Astrocyte (in vitro differentiated cells and primary cell): Measurements from ENCODE around the gene HMG20B. TPM values are rescaled to one million over a fixed set of nuclear protein-coding genes. Genes with fewer than 3 reads are reported as not detected.

Source experiments
- DNase-seq: peaks from one replicate; pipeline ENCODE4 v3.0.0-alpha.2; 2010; ENCODE audit warnings: low read depth
- FAIRE-seq: peaks from 2 replicates; lab custom pipeline; 2011; peaks lifted over from hg19 to GRCh38; lab: Jason Lieb, UNC
- H2AFZ ChIP-seq: 2 replicates; pipeline ENCODE4 v1.6.0; 2012; ENCODE audit warnings: low read depth, low read length, inconsistent platforms
- H3K27ac ChIP-seq: 2 replicates; pipeline ENCODE4 v1.5.1; 2011; ENCODE audit warnings: low read depth, low read length, inconsistent platforms
- H3K27me3 ChIP-seq: 2 replicates; pipeline ENCODE4 v1.6.0; 2011; ENCODE audit warnings: low read length, inconsistent platforms; ENCODE audit not compliant: insufficient read depth
- H3K36me3 ChIP-seq: 2 replicates; pipeline ENCODE4 v1.5.1; 2011; ENCODE audit warnings: low read length, inconsistent platforms; ENCODE audit not compliant: insufficient read depth
- H3K4me1 ChIP-seq: 2 replicates; pipeline ENCODE4 v1.5.1; 2011; ENCODE audit warnings: low read length, inconsistent platforms; ENCODE audit not compliant: insufficient read depth
- H3K4me2 ChIP-seq: 2 replicates; pipeline ENCODE4 v1.6.0; 2012; ENCODE audit warnings: low read length, inconsistent platforms
- H3K4me3 ChIP-seq: 2 replicates; pipeline ENCODE4 v1.5.1; 2011; ENCODE audit warnings: low read depth, mild to moderate bottlenecking, low read length, inconsistent platforms; ENCODE audit not compliant: insufficient read depth
- H3K79me2 ChIP-seq: 2 replicates; pipeline ENCODE4 v1.6.0; 2012; ENCODE audit warnings: mild to moderate bottlenecking, low read length, inconsistent platforms; ENCODE audit not compliant: insufficient read depth
- H3K9ac ChIP-seq: 2 replicates; pipeline ENCODE4 v1.6.0; 2012; ENCODE audit warnings: mild to moderate bottlenecking, low read length, inconsistent platforms
- H3K9me3 ChIP-seq: 2 replicates; pipeline ENCODE4 v1.5.1; 2012; ENCODE audit warnings: low read depth, mild to moderate bottlenecking, low read length, inconsistent platforms; ENCODE audit not compliant: insufficient read depth
- H4K20me1 ChIP-seq: 2 replicates; pipeline ENCODE4 v1.6.0; 2012; ENCODE audit warnings: low read length, inconsistent platforms; ENCODE audit not compliant: insufficient read depth
- H3K27ac Mint-ChIP-seq: one replicate; pipeline ENCODE4 v1.8.0; 2021; ENCODE audit warnings: mild to moderate bottlenecking, mixed read lengths; ENCODE audit not compliant: unreplicated experiment
- H3K27me3 Mint-ChIP-seq: one replicate; pipeline ENCODE4 v1.8.0; 2021; ENCODE audit warnings: low read depth, mixed read lengths; ENCODE audit not compliant: unreplicated experiment
- H3K36me3 Mint-ChIP-seq: one replicate; pipeline ENCODE4 v1.8.0; 2021; ENCODE audit warnings: low read depth, mixed read lengths; ENCODE audit not compliant: unreplicated experiment
- H3K4me1 Mint-ChIP-seq: one replicate; pipeline ENCODE4 v1.8.0; 2021; ENCODE audit warnings: low read depth, mixed read lengths; ENCODE audit not compliant: unreplicated experiment
- H3K4me3 Mint-ChIP-seq: one replicate; pipeline ENCODE4 v1.8.0; 2021; ENCODE audit warnings: mild to moderate bottlenecking, moderate library complexity, mixed read lengths; ENCODE audit not compliant: unreplicated experiment
- H3K9me3 Mint-ChIP-seq: one replicate; pipeline ENCODE4 v1.8.0; 2021; ENCODE audit warnings: mild to moderate bottlenecking, mixed read lengths; ENCODE audit not compliant: unreplicated experiment
- CTCF ChIP-seq: IDR thresholded peaks from 2 replicates; pipeline ENCODE4 v1.5.1; 2011; ENCODE audit warnings: low read depth, mild to moderate bottlenecking, inconsistent platforms, low read length, moderate library complexity; ENCODE audit not compliant: insufficient read depth
- EZH2 ChIP-seq: IDR thresholded peaks from 2 replicates; pipeline ENCODE4 v1.6.1; 2012; ENCODE audit warnings: mild to moderate bottlenecking, low read length, inconsistent platforms; ENCODE audit not compliant: insufficient read depth
- total RNA-seq: library from RNA; stranded (reverse); gene quantifications from 2 replicates; pipeline ENCODE4 v1.2.1, GENCODE V29; 2021

Gene HMG20B
- total RNA-seq, 1 donor from 2014 or later, result 55.9 TPM

- Histone ChIP-seq H3K4me2 (no peak overlapping the region), H3K9me3 (no peaks in the 10 kb centered on the region), H3K27me3 (no peaks in the 10 kb centered on the region), H3K4me1 (no peaks in the 10 kb centered on the region), H4K20me1 (peaks cover 6% of the 10 kb centered on the region), H3K27ac (no peak overlapping the region), H2AFZ (no peak overlapping the region), H3K36me3 (no peaks in the 10 kb centered on the region), H3K9ac (no peak overlapping the region), H3K4me3 (no peak overlapping the region), H3K79me2 (peaks cover 5% of the 10 kb centered on the region)
- FAIRE-seq (no peak), DNase-seq (no peak)
- peaks cover 6% of the 10 kb centered on the region for H3K36me3 Mint-ChIP-seq
- H3K4me1 Mint-ChIP-seq, result no peaks in the 10 kb centered on the region
- H3K4me3 Mint-ChIP-seq, result no peak overlapping the region
- H3K27ac Mint-ChIP-seq, result peak overlapping the region; percentile 47
- no peaks in the 10 kb centered on the region for H3K27me3 Mint-ChIP-seq
- H3K9me3 Mint-ChIP-seq, result no peaks in the 10 kb centered on the region
- TF ChIP-seq EZH2 (no peak), CTCF (peak; percentile 43)
Measured at GRCh38 chr19:3618144-3618810, 45.5 kb downstream of the HMG20B start.

- no peaks in the 10 kb centered on the region for H3K9me3 Mint-ChIP-seq
- Histone ChIP-seq H4K20me1 (peaks cover 7% of the 10 kb centered on the region), H3K36me3 (no peaks in the 10 kb centered on the region), H3K4me3 (no peak overlapping the region), H3K27me3 (no peaks in the 10 kb centered on the region), H3K79me2 (peaks cover 12% of the 10 kb centered on the region), H3K4me2 (no peak overlapping the region), H3K4me1 (no peaks in the 10 kb centered on the region), H2AFZ (no peak overlapping the region), H3K27ac (no peak overlapping the region), H3K9ac (no peak overlapping the region), H3K9me3 (no peaks in the 10 kb centered on the region)
- no peaks in the 10 kb centered on the region for H3K27me3 Mint-ChIP-seq
- TF ChIP-seq CTCF (no peak), EZH2 (no peak)
- no peak for FAIRE-seq
- H3K4me3 Mint-ChIP-seq, result no peak overlapping the region
- peaks cover 6% of the 10 kb centered on the region for H3K36me3 Mint-ChIP-seq
- peak overlapping the region; percentile 7 for H3K27ac Mint-ChIP-seq
- no peaks in the 10 kb centered on the region for H3K4me1 Mint-ChIP-seq
- no peak for DNase-seq
Measured at GRCh38 chr19:3618811-3619630, 46.3 kb downstream of the HMG20B start.

GRCh38 chr19:3619631-3620012 lies 46.9 kb downstream of the HMG20B start:
- no peaks in the 10 kb centered on the region for H3K9me3 Mint-ChIP-seq
- no peak for FAIRE-seq
- no peaks in the 10 kb centered on the region for H3K27me3 Mint-ChIP-seq
- H3K4me3 Mint-ChIP-seq, result no peak overlapping the region
- no peaks in the 10 kb centered on the region for H3K36me3 ChIP-seq
- H3K9me3 ChIP-seq, result no peaks in the 10 kb centered on the region
- H3K4me1 ChIP-seq, result no peaks in the 10 kb centered on the region
- no peak for TF ChIP-seq CTCF
- no peak for TF ChIP-seq EZH2
- no peak overlapping the region for H3K27ac Mint-ChIP-seq
- peaks cover 6% of the 10 kb centered on the region for H3K36me3 Mint-ChIP-seq
- peaks cover 2% of the 10 kb centered on the region for H3K4me1 Mint-ChIP-seq
- no peak overlapping the region for H3K27ac ChIP-seq
- DNase-seq, result no peak
- no peaks in the 10 kb centered on the region for H3K27me3 ChIP-seq
- H3K79me2 ChIP-seq, result peaks cover 18% of the 10 kb centered on the region
- H3K9ac ChIP-seq, result no peak overlapping the region
- H4K20me1 ChIP-seq, result peaks cover 13% of the 10 kb centered on the region
- H3K4me3 ChIP-seq, result no peak overlapping the region
- H2AFZ ChIP-seq, result no peak overlapping the region
- H3K4me2 ChIP-seq, result no peak overlapping the region
